HuH-7 (cell line): ENCODE data around the gene GEN1.

Source experiments
- DNase-seq: peaks from one replicate; pipeline ENCODE4 v3.0.0; 2011; ENCODE audit warnings: low spot score

The GEN1 gene, protein sequence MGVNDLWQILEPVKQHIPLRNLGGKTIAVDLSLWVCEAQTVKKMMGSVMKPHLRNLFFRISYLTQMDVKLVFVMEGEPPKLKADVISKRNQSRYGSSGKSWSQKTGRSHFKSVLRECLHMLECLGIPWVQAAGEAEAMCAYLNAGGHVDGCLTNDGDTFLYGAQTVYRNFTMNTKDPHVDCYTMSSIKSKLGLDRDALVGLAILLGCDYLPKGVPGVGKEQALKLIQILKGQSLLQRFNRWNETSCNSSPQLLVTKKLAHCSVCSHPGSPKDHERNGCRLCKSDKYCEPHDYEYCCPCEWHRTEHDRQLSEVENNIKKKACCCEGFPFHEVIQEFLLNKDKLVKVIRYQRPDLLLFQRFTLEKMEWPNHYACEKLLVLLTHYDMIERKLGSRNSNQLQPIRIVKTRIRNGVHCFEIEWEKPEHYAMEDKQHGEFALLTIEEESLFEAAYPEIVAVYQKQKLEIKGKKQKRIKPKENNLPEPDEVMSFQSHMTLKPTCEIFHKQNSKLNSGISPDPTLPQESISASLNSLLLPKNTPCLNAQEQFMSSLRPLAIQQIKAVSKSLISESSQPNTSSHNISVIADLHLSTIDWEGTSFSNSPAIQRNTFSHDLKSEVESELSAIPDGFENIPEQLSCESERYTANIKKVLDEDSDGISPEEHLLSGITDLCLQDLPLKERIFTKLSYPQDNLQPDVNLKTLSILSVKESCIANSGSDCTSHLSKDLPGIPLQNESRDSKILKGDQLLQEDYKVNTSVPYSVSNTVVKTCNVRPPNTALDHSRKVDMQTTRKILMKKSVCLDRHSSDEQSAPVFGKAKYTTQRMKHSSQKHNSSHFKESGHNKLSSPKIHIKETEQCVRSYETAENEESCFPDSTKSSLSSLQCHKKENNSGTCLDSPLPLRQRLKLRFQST

DNA sequence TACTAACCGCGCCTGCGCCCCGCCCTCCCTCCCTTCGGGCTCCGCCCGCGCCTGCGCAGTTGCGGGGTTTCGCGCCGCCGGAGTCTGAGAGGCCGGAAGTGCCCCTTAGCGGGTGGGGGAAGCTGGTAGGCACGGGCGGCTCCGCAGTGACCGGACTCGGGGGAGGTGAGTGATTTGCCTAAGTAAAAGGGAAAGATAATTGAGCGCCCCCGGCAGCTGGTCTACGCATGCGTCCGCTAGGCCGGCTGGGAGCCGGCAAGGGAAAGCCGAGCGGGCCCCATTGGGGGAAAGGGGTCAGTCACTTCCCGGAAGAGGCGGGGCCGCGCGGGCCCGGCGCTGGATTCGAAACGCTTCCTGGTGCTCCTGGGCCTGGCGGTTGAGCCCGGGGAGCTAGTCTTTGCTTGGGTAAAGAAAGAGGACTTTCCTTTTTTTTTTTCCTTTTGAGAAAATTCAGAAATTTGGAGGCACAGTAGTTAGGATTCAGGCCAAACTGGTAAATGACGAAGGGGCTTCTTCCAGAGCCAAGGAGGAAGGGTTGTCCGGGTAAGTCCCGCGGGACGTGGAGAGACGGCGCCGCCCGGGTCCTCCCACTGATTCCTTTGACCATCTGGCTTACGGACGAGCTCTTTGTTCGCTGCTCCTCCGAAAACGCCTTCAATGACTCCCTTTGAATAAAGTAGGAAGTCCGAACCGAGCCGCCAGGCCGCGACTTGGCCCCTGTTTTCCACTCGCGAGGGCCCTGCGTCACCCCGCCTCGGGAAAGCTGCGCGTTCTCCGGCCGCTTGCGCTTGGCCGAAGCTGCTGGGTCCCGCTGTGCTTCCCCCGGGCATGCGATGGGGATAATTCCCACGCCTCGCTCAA, at the start of gene GEN1, which contains the start of gene SMC6:
Gene GEN1, plus strand, starts transcription at position 336 of the 861 bp plus-strand sequence. CDS start 5,806 bp downstream, outside the sequence.
Gene SMC6, minus strand, starts transcription at position 8 of the 861 bp plus-strand sequence. CDS start 7,864 bp downstream, outside the sequence.
- DNase-seq: peak; percentile 85

DNA sequence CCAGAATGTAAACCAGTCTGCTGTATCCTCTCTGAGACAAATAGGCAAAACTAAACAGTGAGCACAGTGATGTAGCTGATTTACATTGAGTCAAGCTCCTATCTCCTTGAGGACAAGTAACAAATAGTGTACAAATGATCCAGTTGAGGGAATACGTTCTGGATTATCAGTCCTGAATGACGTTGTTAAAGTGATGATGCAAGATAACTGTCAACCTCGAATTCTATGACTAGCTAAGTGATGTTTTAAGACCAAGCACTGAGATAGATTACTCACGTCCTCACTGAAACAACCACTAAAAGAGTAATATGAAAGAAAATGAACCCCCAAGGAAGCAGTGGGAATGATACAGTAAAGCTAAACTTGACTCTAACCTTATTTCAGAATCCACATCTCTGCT, 47.1 kb upstream of the GEN1 start:
- DNase-seq: no peak

DNA sequence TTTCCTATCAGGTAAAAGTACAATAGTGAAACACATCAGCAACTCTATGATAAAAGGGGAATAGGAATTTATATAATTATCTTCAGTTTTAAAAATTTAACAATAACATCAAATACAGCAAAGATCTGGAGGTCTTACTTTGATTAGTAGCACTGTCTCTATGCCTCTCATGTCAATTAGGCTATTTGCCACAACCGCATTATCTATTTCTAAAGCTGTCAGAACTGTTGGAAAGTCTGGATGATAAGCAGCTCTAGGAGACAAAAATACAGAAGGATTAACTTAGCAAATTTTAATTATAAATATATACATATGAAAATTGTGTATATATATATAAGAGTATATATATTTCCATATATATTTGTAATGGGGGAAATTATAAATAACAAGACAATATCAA, 45.4 kb upstream of the GEN1 start:
- DNase-seq: no peak

DNA sequence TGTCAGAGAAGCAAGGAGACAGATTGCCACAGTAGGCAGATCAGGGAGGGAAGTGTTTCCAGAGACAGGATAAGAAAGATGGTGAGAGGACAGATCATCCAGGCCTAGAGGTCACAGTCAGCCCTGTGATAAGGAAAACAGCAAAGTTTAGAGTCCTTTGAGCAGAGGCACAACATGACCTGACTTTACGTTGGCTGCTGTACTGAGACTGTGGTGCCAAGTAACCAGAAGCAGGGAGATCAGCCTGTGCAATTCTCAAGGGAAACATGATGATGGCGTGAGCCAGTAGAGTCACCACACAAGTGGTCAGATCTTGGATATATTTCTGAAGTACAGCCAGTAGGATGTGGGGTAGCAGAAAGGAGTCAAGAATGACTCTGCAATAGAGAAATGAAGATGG, 44.0 kb upstream of the GEN1 start:
- DNase-seq: no peak

DNA sequence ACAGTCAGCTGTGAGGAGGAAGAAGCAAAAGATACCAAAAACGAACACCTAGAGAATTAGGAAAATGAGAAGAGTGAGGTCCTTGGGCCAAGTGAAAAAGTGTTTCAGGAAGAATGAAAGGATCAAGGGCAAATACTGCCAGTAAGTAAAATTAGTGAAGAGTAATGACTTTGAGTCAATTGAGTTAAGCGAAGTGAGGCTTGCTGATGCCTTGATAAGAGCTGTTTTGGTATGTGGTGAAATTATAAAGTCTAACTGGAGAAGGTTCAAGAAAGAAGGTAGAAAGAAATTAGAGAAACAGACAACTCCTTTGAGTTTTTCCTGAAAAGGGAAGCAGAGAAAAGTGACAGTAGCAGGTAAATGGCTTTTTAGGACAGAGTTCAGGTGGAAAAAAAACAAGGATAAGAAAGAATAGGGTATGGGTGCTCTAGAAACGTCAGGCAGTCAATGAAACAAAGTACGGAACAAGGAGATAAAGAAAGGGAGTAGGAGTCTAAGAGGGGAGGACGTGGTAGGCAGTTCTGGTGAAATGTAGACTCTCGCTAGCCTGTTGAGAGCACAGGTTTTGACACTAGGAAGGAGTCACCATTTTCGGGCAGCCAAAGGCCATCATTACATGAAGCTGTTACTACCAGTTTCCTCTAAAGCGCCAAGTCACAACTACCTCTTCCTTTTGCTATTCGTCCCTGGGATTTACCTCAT, 43.2 kb upstream of the GEN1 start:
- DNase-seq: no peak

DNA sequence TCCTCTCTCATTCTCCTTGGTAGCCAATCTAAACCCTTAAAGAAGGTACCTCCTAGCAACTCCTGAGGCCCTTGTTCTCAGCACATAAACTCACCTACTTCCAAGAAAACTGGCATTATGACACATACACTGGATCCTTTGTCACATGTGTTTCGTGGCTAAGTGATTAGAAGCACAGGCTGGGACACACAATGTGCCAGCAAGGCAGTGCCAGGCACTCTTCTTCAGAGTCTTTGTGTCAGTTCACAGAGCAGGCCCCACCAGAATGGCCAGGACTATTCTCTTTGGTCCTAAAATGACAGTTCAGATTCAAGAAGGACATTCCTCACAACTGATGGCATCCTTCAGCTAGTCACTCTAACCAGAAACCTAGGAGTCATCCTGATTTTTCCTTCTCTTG, 40.6 kb upstream of the GEN1 start:
- no peak for DNase-seq

DNA sequence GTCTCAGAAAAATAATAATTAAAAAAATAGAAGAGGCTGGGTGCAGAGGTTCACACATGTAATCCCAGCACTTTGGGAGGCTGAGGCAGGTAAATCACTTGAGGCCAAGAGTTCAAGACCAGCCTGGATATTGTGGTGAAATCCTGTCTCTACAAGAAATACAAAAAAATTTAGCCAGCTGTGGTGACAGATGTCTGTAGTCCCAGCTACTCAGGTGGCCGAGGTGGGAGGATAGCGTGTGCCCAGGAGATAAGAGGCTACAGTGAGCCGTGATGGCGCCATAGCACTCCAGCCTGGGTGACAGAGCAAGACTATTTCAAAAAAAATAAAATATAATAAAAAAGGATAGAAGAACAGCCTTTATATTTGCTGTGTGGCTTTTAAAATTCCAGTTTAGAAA, 36.3 kb upstream of the GEN1 start:
- DNase-seq: no peak

DNA sequence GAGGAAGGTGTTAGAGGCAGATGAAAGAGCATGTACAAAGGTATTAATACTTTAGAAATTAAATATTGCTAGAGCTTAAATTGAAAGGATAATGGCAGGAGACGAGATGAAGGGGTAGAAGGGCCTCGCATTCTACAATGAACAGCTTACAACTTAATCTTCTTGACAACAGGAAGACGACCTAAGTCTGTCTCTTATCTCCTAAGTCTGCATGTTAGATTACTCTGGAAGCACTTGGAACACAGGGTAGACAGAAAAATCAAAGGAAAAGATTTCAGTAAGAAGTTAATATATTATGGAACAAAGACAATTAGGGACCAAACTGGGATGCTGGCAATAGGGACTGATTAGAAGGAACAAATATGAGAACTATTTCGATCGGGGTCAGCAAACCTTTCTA, 35.2 kb upstream of the GEN1 start:
- DNase-seq: no peak

DNA sequence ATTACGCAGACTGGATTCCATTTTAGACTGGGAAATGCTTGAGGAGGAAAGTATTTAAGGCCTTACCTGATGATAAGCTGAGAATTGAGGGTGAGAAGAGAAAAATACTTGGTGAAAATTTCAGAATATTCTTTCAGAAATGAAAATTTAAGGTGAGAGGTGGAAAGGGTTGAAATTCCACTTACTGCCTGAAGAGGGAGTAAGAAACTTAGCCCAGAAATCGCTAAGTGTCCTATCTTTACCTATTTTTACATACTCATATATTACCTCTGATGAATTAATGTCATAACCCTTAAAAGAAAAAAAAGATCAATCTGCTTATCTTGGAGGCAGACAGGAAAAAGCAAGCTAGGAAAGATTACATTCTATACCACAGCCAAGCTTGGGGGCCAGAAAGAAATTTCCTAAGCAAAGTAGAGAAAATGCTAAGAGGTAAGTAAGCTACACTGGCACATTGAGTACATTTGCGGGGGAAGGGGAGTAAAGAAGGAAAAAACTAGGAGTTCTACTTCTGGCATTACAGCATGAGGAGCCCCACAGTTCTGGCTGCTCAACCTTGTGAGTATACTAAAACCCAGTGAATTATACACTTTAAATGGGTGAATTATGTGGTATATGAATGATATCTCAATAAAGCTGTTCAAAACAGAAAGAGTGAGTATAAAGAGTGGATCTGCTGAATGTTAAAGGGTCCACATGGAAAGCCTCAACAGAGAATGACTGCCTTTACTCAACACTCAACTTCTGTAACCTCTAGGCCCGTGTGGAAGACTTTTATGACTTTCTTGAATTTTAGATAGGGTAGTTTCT, 34.2 kb upstream of the GEN1 start:
- DNase-seq: peak; percentile 8

DNA sequence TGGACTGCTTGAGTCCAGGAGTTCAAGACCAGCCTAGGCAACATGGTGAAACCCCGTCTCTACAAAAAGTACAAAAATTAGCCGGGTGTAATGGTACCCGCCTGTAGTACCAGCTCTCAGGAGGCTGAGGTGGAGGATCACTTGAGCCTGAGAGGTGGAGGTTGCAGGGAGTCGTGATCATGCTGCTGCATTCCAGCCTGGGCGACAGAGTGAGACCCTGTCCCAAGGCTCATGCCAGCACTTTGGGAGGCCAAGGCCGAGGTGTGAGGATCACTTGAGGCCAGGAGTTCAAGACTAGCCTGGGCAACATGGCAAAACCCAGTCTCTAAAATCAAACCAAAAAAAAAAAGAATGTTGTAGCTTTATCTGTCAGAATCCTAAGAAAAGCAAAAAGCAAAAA, 25.7 kb upstream of the GEN1 start:
- DNase-seq: no peak

DNA sequence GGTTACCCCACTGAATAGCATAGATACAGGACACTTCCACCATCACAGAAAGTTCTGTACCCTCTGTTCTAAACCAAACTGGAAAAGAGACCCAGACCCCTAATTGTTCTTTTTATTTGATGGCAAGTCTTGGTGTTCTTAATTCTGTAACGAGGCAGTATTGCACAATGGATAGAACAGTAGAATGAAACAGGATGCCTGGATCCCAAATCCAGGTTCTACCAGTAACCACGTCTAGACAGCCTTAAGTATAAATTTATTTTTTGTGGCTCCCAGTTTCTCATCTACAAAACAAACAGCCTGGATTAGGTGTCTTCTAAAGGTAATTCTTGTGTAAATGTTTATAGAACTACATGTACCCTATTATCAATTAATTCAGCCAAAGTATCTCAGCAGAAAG, 24.1 kb upstream of the GEN1 start:
- DNase-seq: no peak

DNA sequence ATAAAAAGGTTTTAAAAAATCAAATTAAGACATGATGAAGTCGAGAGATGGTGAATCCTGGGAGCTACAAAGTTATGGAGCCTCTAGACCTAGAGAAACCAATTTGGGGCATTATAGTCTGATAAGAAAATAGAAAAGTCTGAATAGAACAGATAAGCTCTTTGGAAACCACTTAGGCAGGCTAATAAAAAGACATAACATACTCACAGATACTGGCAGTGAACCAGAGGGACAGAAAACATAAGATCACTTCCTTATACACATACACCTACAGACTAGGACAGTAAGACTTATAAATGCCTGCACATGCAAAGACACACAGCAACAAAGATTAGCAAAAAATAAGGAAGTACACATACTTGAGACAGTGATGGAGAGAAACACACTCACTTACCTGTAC, 20.3 kb upstream of the GEN1 start:
- DNase-seq: no peak

DNA sequence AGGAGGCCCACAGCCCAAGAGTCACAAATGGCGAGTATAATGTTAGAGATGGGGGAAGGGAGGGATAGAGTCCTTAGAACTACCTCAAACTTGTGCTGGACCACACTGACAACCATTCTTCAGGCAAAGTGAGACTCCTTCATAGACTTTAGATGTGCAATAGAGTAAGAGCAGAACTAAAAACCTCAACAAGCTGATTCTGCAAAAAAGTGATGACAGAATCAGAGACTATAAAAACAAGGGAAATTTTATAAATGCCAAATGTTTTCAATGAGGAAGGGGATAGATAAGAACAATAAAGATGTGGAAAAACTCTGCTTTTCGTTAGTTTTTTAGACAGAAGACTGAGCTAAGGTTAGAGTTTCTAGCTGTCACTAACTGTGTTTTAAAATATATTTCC, 18.1 kb upstream of the GEN1 start:
- no peak for DNase-seq

DNA sequence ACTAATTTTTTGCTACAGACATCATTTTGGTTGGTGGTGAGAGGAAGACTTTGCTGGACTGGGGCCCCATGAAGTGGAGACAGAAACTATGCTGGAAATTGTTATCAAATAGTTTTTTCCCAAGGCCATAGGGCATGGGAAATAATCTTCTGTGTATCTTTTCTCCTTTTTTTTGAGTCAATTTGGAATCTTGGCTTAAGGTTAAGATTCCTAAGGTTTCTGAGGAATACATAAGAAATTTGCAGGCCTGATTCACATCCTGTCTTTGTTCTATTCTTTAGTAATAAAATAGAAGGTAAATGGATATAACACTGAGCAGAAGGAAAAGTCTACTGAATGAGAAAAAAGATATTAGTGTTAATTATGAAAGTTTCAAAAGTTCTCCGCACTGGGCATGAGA, 16.9 kb upstream of the GEN1 start:
- DNase-seq: no peak

DNA sequence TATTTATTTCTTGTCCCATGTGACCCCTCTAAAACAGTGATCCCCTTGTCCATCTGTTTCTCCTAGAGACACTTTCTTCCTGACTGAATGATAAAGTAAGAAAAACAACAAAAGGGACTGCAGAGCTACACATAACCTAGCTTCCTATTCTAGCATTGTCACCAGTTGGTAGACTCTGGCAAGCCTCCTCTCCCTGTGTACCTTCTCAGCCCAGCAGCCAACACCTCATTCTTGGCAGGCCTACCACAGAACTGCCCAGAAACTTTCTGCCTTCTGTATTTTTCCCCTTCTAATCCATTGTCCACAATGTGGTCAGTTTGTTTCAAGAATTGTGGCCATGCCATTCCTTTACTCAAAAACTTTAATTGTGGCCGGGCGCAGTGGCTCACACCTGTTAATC, 13.7 kb upstream of the GEN1 start:
- no peak for DNase-seq

DNA sequence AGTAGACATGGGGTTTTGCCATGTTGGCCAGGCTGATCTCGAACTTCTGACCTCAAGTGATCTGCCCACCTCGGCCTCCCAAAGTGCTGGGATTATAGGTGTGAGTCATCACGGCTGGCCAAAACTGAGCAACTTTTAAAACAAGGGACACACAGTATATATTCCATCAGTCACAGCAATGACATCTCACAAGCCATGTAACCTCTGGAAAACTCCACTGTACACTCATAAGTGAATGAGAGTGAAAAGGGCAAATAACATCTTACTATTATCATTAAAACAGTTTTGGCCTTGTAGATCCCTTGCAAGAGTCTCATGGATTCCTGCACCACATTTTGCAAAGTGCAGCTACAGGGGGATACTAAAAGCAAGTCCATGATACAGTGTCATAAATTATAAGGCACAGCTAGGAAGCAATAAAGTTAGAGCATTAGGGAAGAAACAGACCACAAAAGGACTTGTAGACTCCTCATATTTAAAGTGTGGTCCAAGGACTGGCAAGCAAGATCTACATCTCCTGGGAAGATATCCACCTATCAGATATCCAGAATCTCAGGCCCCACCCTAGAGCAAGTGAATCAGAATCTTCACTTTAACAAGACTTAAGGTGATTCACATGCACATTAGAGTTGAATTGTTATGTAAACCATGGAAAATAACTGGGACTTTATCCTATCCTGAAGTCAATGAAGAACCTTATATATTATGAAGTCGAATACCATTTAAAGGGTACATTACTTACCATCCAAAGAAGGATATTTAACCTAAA, 6.1 kb upstream of the GEN1 start:
- no peak for DNase-seq

DNA sequence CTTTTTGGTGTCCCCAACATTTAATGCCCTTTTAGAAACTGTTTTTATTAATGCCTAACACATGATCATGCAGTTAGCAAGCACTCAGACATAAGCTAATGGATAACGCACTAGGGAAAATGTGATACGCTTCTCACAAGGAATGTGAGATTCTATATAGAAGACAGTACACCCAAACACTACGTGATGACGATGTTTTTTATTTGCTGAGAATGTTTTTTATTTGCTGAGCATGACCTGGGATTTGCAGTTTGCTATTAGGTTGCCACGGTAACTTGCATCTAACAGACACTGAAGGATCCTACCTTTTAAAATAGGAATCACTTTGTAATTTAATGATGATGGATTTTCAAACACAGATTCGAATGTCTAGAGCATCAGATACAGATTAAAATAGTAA, 5.2 kb upstream of the GEN1 start:
- DNase-seq: no peak

DNA sequence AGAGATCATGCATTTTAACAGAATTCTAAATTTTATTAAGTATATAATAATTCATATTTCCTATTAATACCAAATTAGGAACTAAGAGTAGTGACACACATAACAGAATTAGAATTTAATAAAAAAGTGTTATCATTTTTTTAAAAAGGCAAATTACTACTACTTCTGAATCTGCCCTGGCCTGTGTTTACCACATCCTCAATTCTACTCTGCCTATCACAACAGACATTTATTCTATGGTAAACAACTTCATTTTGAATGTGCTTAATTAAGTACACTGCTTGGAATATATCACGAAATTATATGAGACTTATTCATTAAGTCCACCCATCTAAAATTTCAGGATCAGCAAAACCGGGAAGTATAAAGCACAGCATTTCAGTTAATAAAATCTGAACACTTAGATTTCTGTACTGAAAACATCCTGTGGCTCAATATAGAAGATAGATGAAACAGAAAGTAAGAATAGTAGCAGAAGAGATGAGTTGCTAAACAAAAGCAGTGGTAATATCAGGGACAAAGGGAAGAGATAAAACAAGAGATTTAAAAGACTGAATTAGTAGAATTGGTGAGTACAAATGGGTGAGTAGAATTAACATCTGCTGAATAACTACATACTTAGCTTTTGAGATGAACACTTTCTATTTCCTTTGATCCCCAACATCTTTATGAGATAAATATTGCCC, 4.0 kb upstream of the GEN1 start:
- no peak for DNase-seq

DNA sequence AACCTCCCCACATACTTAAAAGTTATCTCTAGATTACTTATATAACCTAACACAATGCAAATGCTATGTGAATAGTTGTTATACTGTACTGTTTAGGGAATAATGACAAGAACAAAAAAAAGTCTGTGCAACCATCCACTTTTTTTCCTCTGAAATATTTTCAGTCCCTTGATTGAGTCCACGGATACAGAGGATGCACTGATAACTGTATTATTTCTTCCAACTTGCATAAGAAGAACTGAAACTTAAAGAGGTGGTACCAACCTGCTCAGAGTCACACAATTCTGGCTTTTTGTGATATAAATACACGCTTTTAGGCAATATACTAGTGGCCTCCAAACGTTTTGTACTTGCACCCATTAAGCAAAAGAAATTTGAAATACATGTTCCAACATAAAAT, 1.7 kb upstream of the GEN1 start:
- no peak for DNase-seq
